Amniotic epithelial cell (primary cell): Measurements from ENCODE around the gene FBXO44.
"Not testable (repeated sequence)": the region's sequence is repeated elsewhere in the genome, so short reads cannot be mapped to it uniquely, and the experiment has no call there.

Experiments used
- DNase-seq: peaks from one replicate; pipeline ENCODE4 v3.0.0-alpha.2; 2010; ENCODE audit warnings: low read depth

Gene FBXO44

GRCh38 chr1:11654137-11654938, at the start of gene FBXO44, which contains the start of gene FBXO2:
TSS of gene FBXO44 (plus strand) at chr1:11654877. CDS start at chr1:11655836, 959 bp downstream.
TSS of gene FBXO2 (minus strand) at chr1:11654429. CDS start at chr1:11654340, 89 bp downstream.
- no peak for DNase-seq

- DNase-seq = no peak
Observed at GRCh38 chr1:11606775-11607174, 47.9 kb upstream of the FBXO44 start.

GRCh38 chr1:11608596-11609130, 46.0 kb upstream of the FBXO44 start:
- not testable (repeated sequence) for DNase-seq

GRCh38 chr1:11609378-11609777, 45.3 kb upstream of the FBXO44 start:
- DNase-seq = not testable (repeated sequence)

- no peak for DNase-seq
Observed at GRCh38 chr1:11610629-11611180, 44.0 kb upstream of the FBXO44 start.

- DNase-seq = no peak
Observed at GRCh38 chr1:11611638-11612327, 42.9 kb upstream of the FBXO44 start.

GRCh38 chr1:11613347-11613746, 41.3 kb upstream of the FBXO44 start:
- no peak for DNase-seq

- DNase-seq = no peak
Observed at GRCh38 chr1:11615090-11615489, 39.6 kb upstream of the FBXO44 start.

- no peak for DNase-seq
Observed at GRCh38 chr1:11616766-11617165, 37.9 kb upstream of the FBXO44 start.

GRCh38 chr1:11617314-11617713, 37.4 kb upstream of the FBXO44 start:
- DNase-seq = no peak

GRCh38 chr1:11617741-11618140, 36.9 kb upstream of the FBXO44 start:
- DNase-seq = no peak

GRCh38 chr1:11620405-11620804, 34.3 kb upstream of the FBXO44 start:
- no peak for DNase-seq

- no peak for DNase-seq
Observed at GRCh38 chr1:11620924-11621323, 33.8 kb upstream of the FBXO44 start.

- DNase-seq = no peak
Observed at GRCh38 chr1:11622398-11622797, 32.3 kb upstream of the FBXO44 start.

- DNase-seq = no peak
Observed at GRCh38 chr1:11623702-11624101, 31.0 kb upstream of the FBXO44 start.

- no peak for DNase-seq
Observed at GRCh38 chr1:11626551-11626950, 28.1 kb upstream of the FBXO44 start.

GRCh38 chr1:11628767-11629166, 25.9 kb upstream of the FBXO44 start:
- no peak for DNase-seq

GRCh38 chr1:11629184-11630016, 25.3 kb upstream of the FBXO44 start:
- DNase-seq = no peak

- no peak for DNase-seq
Observed at GRCh38 chr1:11634365-11635192, 20.1 kb upstream of the FBXO44 start.

- no peak for DNase-seq
Observed at GRCh38 chr1:11638121-11638520, 16.6 kb upstream of the FBXO44 start.

GRCh38 chr1:11639372-11639771, 15.3 kb upstream of the FBXO44 start:
- DNase-seq = no peak
